Measurements from ENCODE around the gene THOC6.
"Not testable (repeated sequence)": the region's sequence is repeated elsewhere in the genome, so short reads cannot be mapped to it uniquely, and the experiment has no call there.

- TF ChIP-seq CTCF, POLR2AphosphoS5, POLR2A (IDR thresholded peaks at IDR 0.05): not testable (repeated sequence)
These were observed 29.5 kb downstream of the THOC6 start for GRCh38 chr16:3053330-3053710.
